Adrenal gland (tissue), 5 donors: ENCODE data around the gene RBPJ.

Experiments used
- POLR2A ChIP-seq, 2 donors: fragments of 450-650 bp; IDR thresholded peaks; one replicate each; pipeline ENCODE4 v1.6.1; 2017; ENCODE audit warnings: antibody characterized with exemption in 2 of 2, mild to moderate bottlenecking in 2 of 2, moderate library complexity in 1 of 2
- TF ChIP-seq, protein P1 (sequence below), 6 experiments: fragments of 450-650 bp in 4 of 6; fragments of 200-600 bp in 2 of 6; sonication (generic) in 1 of 6; IDR thresholded peaks; 1 replicate in 5 of 6; 2 replicates in 1 of 6; pipeline versions ENCODE4 v1.5.1 to v1.8.0; 2016 to 2021; ENCODE audit warnings: antibody characterized with exemption in 6 of 6, mild to moderate bottlenecking in 2 of 6, moderate library complexity in 1 of 6
- donor health status: DM: no; HTN: no; CAD: no.

- TF ChIP-seq, protein P1, sequence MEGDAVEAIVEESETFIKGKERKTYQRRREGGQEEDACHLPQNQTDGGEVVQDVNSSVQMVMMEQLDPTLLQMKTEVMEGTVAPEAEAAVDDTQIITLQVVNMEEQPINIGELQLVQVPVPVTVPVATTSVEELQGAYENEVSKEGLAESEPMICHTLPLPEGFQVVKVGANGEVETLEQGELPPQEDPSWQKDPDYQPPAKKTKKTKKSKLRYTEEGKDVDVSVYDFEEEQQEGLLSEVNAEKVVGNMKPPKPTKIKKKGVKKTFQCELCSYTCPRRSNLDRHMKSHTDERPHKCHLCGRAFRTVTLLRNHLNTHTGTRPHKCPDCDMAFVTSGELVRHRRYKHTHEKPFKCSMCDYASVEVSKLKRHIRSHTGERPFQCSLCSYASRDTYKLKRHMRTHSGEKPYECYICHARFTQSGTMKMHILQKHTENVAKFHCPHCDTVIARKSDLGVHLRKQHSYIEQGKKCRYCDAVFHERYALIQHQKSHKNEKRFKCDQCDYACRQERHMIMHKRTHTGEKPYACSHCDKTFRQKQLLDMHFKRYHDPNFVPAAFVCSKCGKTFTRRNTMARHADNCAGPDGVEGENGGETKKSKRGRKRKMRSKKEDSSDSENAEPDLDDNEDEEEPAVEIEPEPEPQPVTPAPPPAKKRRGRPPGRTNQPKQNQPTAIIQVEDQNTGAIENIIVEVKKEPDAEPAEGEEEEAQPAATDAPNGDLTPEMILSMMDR (IDR thresholded peaks at IDR 0.05): no peak
- no peak for TF ChIP-seq POLR2A (IDR thresholded peaks at IDR 0.05)
Measured at GRCh38 chr4:26484516-26484915, 163.7 kb downstream of the RBPJ start.
